ENCODE data around the gene CERS5.
"Not testable (repeated sequence)": the region's sequence is repeated elsewhere in the genome, so short reads cannot be mapped to it uniquely, and the experiment has no call there.

Gene CERS5

DNA sequence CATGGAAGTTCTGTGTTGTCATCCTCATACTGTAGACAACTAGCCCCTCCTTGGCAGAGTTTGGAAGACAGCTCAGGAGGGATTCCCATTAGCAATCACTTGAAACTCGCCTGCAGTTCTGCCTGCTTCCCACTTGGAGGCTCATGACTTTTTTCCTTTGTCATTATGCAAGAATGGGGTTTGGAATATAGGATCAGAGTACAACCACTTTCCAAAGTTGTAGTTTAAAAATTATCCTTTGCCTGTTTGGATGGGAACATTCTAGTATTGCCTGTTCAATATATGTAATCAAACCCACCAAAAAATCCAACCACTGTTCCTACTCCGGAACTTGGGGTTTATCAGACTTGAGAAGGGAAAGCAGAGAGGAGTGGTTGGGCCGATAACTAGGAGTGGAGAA, 65.5 kb downstream of the CERS5 start:
- DNase-seq = no peak

DNA sequence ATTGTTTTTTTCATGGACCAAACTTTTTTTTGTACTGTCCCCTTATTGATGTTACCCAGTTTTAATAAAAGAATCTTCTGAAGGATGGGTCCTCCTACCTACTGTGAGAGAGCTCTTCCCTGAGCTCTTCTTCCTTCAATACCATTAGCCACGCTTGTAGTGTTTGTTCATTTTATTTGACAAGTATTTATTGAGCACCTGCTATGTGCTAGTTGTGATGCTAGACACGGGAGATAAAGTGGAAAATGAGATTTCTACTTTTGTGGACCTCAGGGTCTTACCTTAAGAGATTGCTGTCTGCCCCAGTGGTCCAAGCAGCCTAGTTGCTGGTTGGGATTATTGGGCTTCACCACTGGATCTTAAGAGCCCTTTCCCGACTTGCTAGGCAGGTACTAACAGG, 66.6 kb downstream of the CERS5 start:
- DNase-seq = no peak

DNA sequence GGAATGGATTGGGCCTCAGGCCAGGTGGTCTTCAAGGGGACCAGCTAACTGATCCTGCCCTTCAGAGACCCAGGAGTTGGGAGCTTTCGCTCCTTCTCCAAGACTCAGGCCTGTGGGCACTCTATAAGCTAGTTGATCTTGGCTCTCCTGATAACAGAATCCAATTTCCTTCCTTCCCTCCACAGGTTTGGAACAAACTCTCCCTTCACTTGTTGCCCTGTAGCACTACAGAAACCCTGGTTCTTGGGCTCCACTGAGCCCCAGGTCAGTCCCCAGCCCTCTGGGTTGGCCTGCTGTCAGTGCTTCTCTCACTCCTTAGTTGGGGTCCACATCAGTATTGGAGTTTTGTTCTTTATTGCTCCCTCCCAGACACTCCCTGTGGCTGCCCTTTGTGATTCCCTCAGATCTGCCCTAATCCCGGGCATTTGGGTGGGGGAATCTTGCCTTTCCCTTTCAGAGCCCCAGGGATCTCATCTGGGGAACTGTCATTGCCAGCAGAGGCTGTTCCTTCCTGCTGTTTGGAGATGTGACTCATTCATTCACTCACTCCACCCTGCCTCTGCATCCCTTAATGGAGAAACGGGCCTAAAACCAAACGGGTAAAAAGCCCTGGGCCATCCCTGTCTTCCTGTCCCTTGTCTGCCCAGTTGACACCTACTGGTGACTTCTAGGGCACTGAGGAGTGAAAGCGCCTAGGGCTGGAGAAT, 67.7 kb downstream of the CERS5 start:
- no peak for DNase-seq

DNA sequence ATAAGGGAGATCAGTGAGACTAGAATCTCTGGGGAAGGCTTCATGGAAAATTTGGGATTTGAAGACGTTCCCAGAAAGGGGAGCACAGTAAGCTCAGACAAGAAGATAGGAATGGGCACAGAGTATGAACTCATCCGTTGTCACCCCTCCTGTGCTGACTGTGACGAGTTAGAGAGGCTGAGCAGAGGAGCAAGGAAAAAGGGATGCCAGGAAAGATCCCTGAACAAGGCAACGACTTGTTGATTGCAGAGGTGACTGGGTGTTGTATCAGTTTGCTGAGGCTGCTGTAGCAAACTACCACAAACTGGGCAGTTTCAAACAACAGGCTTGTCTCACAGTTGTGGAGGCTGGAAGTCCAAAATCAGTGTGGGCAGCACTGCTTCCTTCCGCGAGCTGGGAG, 69.2 kb downstream of the CERS5 start:
- no peak for DNase-seq

DNA sequence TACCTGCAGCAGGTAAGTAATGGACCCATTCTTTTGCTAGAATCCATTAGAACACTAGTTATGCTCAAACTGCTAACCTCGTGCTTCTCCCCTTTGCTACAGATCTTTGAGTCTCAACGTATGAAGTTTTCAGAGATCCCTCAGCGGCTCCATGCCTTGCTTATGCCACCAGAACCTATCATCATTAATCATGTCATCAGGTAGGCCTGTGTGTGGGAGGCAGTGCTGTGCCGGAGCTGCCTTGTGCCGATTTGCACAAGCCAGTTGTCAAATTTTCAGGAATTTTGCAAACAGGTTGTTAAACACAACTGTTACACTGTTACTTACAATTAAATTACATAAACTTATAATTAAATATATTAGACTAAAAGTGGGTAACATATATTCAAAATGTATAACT, 76.8 kb downstream of the CERS5 start:
- no peak for DNase-seq

DNA sequence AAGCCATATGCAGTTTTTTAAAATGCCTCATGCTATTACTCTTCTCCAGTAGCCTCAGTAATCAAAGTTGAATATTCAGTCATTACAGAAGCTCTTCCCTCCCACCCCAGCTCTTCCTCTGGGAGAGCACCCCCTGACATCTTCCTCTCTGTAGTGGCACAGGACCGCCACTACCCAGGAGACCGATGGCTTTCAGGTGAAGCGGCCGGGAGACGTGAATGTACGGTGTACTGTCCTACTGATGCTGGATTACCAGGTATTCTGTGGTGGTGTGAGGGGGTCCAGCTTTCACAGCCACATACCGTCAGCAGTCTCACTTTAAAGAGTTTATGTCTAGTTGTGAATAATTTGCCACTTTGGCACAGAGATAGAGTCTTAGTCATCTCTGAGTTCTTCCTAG, 77.4 kb downstream of the CERS5 start:
- no peak for DNase-seq

DNA sequence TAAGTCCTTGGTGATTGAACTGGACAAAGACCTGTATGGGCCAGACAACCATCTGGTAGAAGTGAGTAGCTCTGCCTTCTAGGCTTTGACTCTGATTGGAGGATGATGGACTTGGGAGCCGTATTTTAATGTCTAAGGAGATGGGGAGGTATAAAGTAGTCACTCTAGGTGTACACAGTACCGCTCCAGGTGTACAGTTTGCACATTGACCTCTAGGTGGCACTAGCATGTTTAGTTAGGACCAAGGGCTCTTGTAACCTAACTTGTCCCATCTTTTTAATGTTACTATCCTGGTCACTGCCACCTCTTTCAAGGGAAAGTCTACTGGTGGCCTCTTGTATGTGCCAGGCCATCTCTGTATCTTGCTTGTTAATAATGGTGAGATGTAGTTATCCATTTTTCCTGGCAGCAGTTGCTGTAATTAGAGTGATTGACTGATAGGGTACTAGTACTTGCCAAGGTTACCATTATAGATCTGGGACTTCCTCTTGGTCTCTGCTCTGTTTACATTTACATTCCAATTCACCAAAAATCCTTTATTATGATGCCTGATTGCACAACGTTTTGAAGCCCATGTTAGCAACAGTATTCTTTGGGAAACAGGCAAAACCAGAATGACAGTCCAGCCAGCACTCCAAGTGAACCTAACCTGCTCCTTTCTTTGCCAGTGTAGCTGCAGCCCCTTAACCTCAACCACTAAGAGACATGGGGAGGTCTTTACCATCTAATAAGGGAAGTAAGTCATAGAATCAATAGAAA, 78.4 kb downstream of the CERS5 start:
- DNase-seq = peak; percentile 19

DNA sequence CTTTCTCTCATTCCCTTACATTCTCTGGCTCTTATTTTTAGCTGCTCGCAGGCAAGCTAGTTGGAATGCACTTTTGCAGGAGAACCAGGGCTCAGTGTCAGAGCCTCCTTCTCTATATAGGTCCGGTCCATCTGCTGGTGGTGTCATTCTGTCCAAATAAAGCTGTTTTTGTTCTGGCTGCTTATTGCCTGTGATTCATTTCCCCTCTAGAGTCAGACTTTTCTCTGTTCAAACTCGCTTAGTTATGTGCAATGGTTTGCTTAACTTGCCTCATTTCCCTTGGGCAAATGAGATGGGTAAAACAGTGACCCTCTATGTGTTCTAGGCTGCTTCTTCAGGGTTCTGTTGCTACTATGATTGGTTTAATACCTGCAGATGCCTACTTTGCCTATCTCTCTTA, 79.2 kb downstream of the CERS5 start:
- DNase-seq = no peak

DNA sequence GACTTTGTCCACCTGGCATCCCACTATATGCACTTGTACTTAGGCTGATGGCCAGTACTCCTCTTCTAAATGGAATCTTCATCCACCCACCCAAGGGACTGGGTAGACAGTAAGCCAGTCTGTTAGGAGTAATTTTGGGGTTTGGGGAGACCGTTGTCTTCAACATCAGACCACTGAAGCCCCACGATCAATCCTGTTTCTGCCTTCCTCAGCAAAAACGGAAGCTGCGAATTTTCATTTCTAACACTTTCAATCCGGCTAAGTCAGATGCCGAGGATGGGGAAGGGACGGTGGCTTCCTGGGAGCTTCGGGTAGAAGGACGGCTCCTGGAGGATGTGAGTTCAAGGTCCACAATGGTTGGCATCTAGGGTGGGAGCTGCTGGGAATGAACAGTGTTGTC, 80.0 kb downstream of the CERS5 start:
- DNase-seq = no peak

DNA sequence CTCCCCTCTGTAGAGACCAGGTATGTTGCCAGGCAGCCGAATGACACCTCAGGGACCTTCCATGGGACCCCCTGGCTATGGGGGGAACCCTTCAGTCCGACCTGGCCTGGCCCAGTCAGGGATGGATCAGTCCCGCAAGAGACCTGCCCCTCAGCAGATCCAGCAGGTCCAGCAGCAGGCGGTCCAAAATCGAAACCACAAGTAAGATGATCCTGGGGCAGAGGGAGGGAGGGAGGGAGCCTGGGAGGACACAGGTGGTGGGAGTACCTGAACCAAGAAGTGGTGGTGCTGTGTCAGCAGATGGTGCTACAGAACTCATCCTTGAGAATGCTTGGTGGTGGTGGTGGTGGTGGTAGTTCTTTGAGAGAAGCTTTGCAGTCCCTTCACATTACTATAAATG, 81.0 kb downstream of the CERS5 start:
- DNase-seq = no peak

DNA sequence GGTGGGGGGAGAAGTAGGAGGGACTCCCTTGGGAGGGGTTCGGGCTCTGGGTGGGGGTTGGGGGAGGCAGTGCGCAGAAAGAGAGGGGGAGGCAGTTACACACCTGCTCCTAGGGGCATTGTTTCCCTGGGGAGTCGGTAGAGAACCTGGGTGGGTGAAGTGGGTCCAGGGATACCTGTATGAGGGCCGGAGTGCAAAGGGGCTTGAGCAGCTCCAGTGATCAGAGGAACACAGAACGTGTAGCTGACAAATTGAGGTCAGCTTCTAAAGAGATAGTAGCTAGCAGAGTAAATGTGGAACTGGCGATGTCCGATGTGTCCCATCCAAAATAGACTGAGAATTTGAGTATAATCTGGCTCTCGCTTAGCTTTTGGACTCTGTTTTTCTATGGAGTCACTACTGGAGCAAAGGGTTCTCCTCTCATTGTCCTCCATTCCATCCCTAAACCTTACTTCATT, 81.5 kb downstream of the CERS5 start:
- no peak for DNase-seq

DNA sequence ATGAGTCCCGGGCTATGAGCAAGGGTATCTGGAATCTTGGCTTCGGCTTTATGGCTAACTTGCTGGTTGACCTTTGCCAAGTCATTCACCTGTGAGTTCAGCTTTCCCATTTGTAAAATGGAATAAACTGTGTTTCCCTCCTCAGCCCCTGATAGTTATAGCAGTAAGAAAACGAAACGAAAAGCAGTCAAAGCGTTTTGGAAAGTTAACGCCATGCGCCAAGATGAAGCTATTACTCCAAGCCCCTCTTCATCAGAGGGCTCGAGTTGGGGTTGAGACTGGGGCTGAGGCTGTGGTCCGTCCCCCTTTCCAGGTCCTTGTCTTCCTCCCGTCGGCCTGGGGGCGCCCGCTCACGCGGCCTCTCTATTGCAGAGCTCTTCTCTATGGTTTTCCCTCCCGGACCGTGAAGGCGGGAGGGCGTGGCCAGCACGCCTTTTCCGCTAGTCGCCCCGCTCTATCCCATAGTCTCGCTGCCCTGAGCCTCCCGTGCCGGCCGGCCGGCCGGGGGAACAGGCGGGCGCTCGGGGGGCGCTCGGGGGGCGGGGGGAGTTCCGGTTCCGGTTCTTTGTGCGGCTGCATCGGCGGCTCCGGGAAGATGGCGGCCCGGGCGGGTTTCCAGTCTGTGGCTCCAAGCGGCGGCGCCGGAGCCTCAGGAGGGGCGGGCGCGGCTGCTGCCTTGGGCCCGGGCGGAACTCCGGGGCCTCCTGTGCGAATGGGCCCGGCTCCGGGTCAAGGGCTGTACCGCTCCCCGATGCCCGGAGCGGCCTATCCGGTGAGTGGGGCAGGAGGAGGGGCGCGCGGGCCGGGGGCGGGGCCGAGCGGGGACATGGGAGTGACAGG, 82.2 kb downstream of the CERS5 start, which contains the start of gene SMARCD1:
SMARCD1 (plus strand) TSS at position 568 of the 840 bp plus-strand sequence; CDS start at position 596, 28 bp downstream.
- peak; percentile 89 for DNase-seq

DNA sequence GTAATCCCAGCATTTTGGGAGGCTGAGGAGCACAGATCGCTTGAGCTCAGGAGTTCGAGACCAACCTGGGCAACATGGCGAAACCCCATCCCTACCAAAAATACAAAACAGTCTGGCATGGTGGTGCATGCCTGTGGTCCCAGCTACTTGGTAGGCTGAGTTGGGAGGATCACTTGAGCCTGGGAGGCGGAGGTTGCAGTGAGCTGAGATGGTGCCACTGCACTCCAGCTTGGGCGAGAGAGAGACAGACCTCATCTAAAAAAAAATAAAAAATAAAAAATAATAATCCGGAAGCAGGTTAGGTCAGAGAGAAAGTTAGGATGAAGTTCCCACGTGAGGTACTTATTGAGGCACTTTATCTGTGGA, 82.8 kb downstream of the CERS5 start:
- not testable (repeated sequence) for DNase-seq

DNA sequence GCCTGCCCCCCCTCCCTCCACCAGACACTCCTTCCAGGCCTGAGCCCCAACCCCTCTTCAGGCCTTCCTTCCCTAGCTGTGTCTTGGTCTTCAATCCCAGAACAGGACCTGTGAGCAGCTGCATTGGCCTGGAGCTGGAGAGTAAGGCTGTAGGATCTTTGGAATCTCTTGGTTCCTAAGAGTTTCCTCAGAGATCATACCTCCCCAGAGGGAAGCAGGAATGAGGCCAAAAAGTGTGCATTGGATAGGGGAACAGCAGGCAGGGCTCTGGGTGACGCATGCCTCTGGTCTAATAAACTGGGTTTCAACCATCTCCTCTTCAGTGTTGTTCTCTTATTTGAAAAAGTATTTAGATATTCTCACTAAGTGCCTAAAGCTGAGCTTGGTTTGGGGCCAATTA, 83.9 kb downstream of the CERS5 start:
- DNase-seq = no peak

DNA sequence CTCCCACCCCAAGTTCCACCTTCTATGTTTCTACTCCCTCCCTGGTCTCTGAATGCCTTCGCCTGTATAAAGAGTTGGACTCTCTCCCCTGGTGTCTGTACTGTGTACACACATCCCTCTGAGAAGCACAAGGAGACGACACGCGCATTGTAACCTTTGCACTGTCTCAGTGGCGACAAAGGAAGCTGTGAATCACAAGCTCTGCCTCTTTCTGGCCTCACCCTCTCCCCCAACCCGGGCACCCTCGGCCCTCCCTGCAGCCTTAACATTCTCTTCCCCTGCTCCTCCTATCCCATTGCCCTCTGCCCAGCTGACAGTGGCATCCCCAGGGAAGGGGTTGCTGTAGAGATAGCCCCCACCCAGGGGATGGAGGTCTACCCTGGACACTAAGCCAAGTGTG, 84.5 kb downstream of the CERS5 start:
- DNase-seq = no peak

DNA sequence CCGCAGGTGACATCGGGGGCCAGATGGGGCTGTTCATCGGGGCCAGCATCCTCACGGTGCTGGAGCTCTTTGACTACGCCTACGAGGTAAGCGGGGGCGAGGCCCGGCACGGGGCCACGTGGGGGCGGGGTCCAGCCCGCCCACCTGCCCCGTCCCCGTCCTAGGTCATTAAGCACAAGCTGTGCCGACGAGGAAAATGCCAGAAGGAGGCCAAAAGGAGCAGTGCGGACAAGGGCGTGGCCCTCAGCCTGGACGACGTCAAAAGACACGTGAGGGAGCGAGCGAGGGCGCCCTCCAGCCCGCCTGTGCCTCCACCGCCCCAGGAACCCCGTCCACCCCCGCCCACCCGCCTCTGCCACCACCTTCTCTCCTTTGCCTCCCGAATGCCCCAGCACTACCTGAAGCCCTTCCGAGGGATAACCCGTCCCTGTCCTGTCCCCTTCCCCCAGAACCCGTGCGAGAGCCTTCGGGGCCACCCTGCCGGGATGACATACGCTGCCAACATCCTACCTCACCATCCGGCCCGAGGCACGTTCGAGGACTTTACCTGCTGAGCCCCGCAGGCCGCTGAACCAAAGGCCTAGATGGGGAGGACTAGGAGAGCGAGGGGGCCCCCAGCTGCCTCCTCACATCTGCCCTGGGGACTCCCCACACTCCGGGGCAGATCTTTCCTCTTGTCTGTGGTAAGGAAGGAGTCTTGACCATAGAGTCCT, 85.9 kb downstream of the CERS5 start:
- DNase-seq = no peak

DNA sequence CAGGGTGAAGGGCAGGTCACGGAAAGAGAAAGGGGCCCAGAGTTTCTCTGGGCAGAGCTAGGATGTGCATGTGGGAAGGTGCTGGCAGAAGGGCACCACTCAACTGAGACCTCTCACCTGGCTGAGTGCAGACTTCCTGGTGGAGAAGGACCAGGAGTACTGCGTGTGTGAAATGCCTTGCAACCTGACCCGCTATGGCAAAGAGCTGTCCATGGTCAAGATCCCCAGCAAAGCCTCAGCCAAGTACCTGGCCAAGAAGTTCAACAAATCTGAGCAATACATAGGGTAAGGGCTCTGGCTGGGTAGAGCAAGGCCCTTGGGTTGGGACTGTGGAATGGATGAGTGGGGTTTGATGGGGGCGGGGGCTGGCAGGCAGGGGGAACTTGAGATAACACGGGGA, 87.4 kb downstream of the CERS5 start:
- DNase-seq = no peak

Measured in GDM1 (cell line).